Esophagus muscularis mucosa (tissue), 4 donors: Measurements from ENCODE around the gene PKP3.

Experiments
- EP300 ChIP-seq: sonication (generic); formaldehyde crosslinking; IDR thresholded peaks from one replicate; pipeline ENCODE4 v1.6.1; 2017; ENCODE audit warnings: antibody characterized with exemption
- POLR2A ChIP-seq: fragments of 450-650 bp; IDR thresholded peaks from one replicate; pipeline ENCODE4 v1.6.1; 2017; ENCODE audit warnings: antibody characterized with exemption, moderate library complexity, mild to moderate bottlenecking, low read depth
- POLR2AphosphoS5 ChIP-seq, 2 donors: sonication (generic); formaldehyde crosslinking; IDR thresholded peaks; one replicate each; pipeline ENCODE4 v1.6.1; 2017; ENCODE audit warnings: antibody characterized with exemption in 2 of 2
- TF ChIP-seq, protein P1 (sequence below), 3 experiments: fragments of 200-600 bp in 2 of 3; fragments of 450-650 bp in 1 of 3; sonication (generic) in 2 of 3; IDR thresholded peaks; one replicate each; pipeline ENCODE4 v1.5.1; 2017 to 2019; ENCODE audit warnings: antibody characterized with exemption in 3 of 3, mild to moderate bottlenecking in 2 of 3, moderate library complexity in 1 of 3

GRCh38 chr11:370070-370941 is 23.7 kb upstream of the PKP3 start:
- TF ChIP-seq, protein P1, sequence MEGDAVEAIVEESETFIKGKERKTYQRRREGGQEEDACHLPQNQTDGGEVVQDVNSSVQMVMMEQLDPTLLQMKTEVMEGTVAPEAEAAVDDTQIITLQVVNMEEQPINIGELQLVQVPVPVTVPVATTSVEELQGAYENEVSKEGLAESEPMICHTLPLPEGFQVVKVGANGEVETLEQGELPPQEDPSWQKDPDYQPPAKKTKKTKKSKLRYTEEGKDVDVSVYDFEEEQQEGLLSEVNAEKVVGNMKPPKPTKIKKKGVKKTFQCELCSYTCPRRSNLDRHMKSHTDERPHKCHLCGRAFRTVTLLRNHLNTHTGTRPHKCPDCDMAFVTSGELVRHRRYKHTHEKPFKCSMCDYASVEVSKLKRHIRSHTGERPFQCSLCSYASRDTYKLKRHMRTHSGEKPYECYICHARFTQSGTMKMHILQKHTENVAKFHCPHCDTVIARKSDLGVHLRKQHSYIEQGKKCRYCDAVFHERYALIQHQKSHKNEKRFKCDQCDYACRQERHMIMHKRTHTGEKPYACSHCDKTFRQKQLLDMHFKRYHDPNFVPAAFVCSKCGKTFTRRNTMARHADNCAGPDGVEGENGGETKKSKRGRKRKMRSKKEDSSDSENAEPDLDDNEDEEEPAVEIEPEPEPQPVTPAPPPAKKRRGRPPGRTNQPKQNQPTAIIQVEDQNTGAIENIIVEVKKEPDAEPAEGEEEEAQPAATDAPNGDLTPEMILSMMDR (IDR thresholded peaks at IDR 0.05) = no peak
- no peak for TF ChIP-seq POLR2AphosphoS5 (IDR thresholded peaks at IDR 0.05)
- TF ChIP-seq POLR2A = no peak
- no peak for TF ChIP-seq EP300
